ENCODE measurements around the gene ACER2.
"Not testable (repeated sequence)": the region's sequence is repeated elsewhere in the genome, so short reads cannot be mapped to it uniquely, and the experiment has no call there.

Gene ACER2

GRCh38 chr9:19431361-19432171 is 22.8 kb downstream of the ACER2 start:
- H3K4me1 ChIP-seq (ENCODE audit: control insufficient read depth, low read depth, low read length), result no peaks in the 10 kb centered on the region
- H3K9ac ChIP-seq (ENCODE audit: low read length), result no peak overlapping the region
- H3K4me3 ChIP-seq (ENCODE audit: low read length), result no peak overlapping the region
- peaks cover 11% of the 10 kb centered on the region for H3K36me3 ChIP-seq (ENCODE audit: control insufficient read depth, low read depth, low read length)
- no peaks in the 10 kb centered on the region for H3K27me3 ChIP-seq (ENCODE audit: control insufficient read depth, insufficient read depth, low read length)
- H3K27ac ChIP-seq (ENCODE audit: low read length), result no peak overlapping the region
- no peaks in the 10 kb centered on the region for H3K9me3 ChIP-seq (ENCODE audit: control insufficient read depth, low read depth, low read length)

DNA sequence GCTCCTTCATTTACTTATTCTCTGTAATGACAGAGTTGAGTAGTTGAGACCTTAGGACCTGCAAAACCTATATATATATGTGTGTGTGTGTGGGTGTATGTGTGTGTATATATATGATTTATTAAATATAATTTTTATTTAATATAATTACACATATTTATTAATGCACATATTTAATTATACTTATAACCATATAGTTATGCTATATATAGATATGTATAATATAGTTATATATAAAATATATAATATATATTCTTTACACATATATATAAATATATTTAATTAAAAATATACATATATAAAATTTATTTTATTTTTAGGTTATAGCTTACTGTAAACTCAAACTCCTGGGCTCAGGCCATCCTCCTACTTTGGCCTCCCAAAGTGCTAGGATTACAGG is 23.7 kb downstream of the ACER2 start:
- H3K4me1 ChIP-seq (ENCODE audit: control insufficient read depth, low read depth, low read length), result no peaks in the 10 kb centered on the region
- H3K36me3 ChIP-seq (ENCODE audit: control insufficient read depth, low read depth, low read length), result peaks cover 11% of the 10 kb centered on the region
- H3K9me3 ChIP-seq (ENCODE audit: control insufficient read depth, low read depth, low read length), result no peaks in the 10 kb centered on the region
- no peak overlapping the region for H3K27ac ChIP-seq (ENCODE audit: low read length)
- no peak overlapping the region for H3K4me3 ChIP-seq (ENCODE audit: low read length)
- no peaks in the 10 kb centered on the region for H3K27me3 ChIP-seq (ENCODE audit: control insufficient read depth, insufficient read depth, low read length)
- no peak overlapping the region for H3K9ac ChIP-seq (ENCODE audit: low read length)

- not testable (repeated sequence) for H3K4me3 ChIP-seq (ENCODE audit: low read length); H3K36me3 ChIP-seq (ENCODE audit: control insufficient read depth, low read depth, low read length); H3K9ac ChIP-seq (ENCODE audit: low read length); H3K4me1 ChIP-seq (ENCODE audit: control insufficient read depth, low read depth, low read length); H3K9me3 ChIP-seq (ENCODE audit: control insufficient read depth, low read depth, low read length); H3K27me3 ChIP-seq (ENCODE audit: control insufficient read depth, insufficient read depth, low read length); H3K27ac ChIP-seq (ENCODE audit: low read length)
Observed at GRCh38 chr9:19433729-19434128, 24.9 kb downstream of the ACER2 start.

DNA sequence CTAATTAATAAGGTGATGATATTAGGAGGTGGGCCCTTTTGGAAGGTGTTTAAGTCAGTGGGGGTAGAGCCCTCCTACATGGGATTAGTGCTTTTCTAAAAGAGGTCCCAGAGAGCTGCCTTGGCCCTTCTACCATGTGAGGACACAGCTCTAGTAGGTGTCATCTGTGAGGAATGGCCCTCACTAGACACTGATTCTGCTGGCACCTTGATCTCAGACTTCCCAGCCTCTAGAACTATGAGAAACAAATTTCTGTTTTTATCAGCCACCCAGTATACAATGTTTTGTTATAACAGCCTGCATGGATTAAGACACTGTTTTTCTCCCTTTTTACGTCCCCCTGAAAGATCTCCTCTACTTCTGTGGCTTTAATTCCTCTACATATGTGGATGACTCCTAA is 31.6 kb downstream of the ACER2 start:
- Histone ChIP-seq H3K36me3 (ENCODE audit: control insufficient read depth, low read depth, low read length) (peaks cover 3% of the 10 kb centered on the region), H3K4me1 (ENCODE audit: control insufficient read depth, low read depth, low read length) (peaks cover 13% of the 10 kb centered on the region), H3K4me3 (ENCODE audit: low read length) (no peak overlapping the region), H3K27me3 (ENCODE audit: control insufficient read depth, insufficient read depth, low read length) (no peaks in the 10 kb centered on the region), H3K9ac (ENCODE audit: low read length) (no peak overlapping the region), H3K9me3 (ENCODE audit: control insufficient read depth, low read depth, low read length) (no peaks in the 10 kb centered on the region), H3K27ac (ENCODE audit: low read length) (no peak overlapping the region)

DNA sequence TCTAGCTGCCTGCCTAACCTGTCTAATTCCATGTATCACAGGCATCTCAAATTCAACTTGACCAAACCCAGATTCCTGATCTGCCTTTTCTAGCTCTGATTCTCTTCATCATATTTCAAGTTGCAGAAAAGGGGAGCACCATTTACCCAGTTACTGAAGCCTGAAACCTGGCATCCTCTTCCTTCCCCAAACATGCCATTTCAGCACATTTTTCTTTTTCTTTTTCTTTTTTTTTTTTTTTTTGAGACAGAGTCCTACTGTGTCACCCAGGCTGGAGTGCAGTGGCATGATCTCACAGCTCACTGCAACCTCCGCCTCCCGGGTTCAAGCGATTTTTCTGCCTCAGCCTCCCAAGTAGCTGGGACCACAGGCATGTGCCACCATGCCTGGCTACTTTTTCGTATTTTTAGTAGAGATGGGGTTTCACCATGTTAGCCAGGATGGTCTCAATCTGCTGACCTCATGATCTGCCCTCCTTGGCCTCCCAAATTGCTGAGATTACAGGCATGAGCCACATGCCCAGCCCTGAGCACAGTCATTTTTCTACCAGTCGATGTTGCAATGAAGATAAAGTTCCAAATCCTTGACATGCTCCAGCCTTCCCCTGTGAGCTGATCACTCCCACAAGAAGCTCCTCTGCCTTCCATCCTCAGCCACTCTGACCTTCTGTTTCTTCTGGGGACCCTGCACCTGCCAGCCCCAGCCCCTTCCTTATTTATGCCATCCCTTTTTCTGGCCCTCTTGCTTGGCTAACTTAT is 32.2 kb downstream of the ACER2 start:
- no peak overlapping the region for H3K4me3 ChIP-seq (ENCODE audit: low read length)
- H3K27ac ChIP-seq (ENCODE audit: low read length), result no peak overlapping the region
- no peak overlapping the region for H3K9ac ChIP-seq (ENCODE audit: low read length)

GRCh38 chr9:19441730-19442129 is 32.9 kb downstream of the ACER2 start:
- Histone ChIP-seq H3K36me3 (ENCODE audit: control insufficient read depth, low read depth, low read length) (peaks cover 3% of the 10 kb centered on the region), H3K9me3 (ENCODE audit: control insufficient read depth, low read depth, low read length) (no peaks in the 10 kb centered on the region), H3K27ac (ENCODE audit: low read length) (no peak overlapping the region), H3K27me3 (ENCODE audit: control insufficient read depth, insufficient read depth, low read length) (no peaks in the 10 kb centered on the region), H3K4me1 (ENCODE audit: control insufficient read depth, low read depth, low read length) (peaks cover 26% of the 10 kb centered on the region), H3K4me3 (ENCODE audit: low read length) (no peak overlapping the region), H3K9ac (ENCODE audit: low read length) (no peak overlapping the region)

More for the DNA sequence above, 32.2 kb downstream of the ACER2 start:
- H3K27me3 ChIP-seq (ENCODE audit: control insufficient read depth, insufficient read depth, low read length), result no peaks in the 10 kb centered on the region
- H3K36me3 ChIP-seq (ENCODE audit: control insufficient read depth, low read depth, low read length), result peaks cover 3% of the 10 kb centered on the region
- H3K4me1 ChIP-seq (ENCODE audit: control insufficient read depth, low read depth, low read length), result peaks cover 19% of the 10 kb centered on the region
- H3K9me3 ChIP-seq (ENCODE audit: control insufficient read depth, low read depth, low read length), result no peaks in the 10 kb centered on the region

- Histone ChIP-seq H3K36me3 (ENCODE audit: control insufficient read depth, low read depth, low read length) (peaks cover 3% of the 10 kb centered on the region), H3K27ac (ENCODE audit: low read length) (no peak overlapping the region), H3K4me3 (ENCODE audit: low read length) (no peak overlapping the region), H3K9ac (ENCODE audit: low read length) (no peak overlapping the region), H3K27me3 (ENCODE audit: control insufficient read depth, insufficient read depth, low read length) (no peaks in the 10 kb centered on the region), H3K4me1 (ENCODE audit: control insufficient read depth, low read depth, low read length) (peaks cover 31% of the 10 kb centered on the region), H3K9me3 (ENCODE audit: control insufficient read depth, low read depth, low read length) (no peaks in the 10 kb centered on the region)
Observed at GRCh38 chr9:19442240-19442639, 33.4 kb downstream of the ACER2 start.

DNA sequence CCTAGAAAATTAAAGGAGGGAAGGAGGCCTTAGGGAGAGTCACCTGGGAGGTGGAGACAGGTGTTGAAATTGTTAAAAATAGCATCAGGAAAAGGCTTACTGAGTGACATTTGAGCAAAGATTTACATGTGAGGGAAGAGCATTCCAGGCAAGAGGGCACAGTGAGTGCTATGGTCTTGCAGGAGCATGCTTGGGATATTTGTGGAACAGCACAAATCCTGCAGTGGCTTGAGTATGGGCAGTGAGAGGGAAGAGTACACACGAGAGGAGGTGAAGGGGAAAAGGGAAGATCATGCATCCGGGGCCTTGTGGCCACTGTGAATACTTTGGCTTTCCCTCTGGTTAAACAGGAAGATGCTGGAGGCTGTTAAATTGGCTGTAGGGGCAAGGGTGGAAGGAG is 36.6 kb downstream of the ACER2 start:
- H3K27me3 ChIP-seq (ENCODE audit: control insufficient read depth, insufficient read depth, low read length), result no peaks in the 10 kb centered on the region
- H3K4me1 ChIP-seq (ENCODE audit: control insufficient read depth, low read depth, low read length), result peaks cover 37% of the 10 kb centered on the region
- peak overlapping the region; percentile 4 for H3K27ac ChIP-seq (ENCODE audit: low read length)
- H3K4me3 ChIP-seq (ENCODE audit: low read length), result no peak overlapping the region
- H3K36me3 ChIP-seq (ENCODE audit: control insufficient read depth, low read depth, low read length), result no peaks in the 10 kb centered on the region
- no peak overlapping the region for H3K9ac ChIP-seq (ENCODE audit: low read length)
- no peaks in the 10 kb centered on the region for H3K9me3 ChIP-seq (ENCODE audit: control insufficient read depth, low read depth, low read length)

- H3K4me3 ChIP-seq (ENCODE audit: low read length), result peak overlapping the region; percentile 22
- H3K9ac ChIP-seq (ENCODE audit: low read length), result no peak overlapping the region
- H3K36me3 ChIP-seq (ENCODE audit: control insufficient read depth, low read depth, low read length), result peaks cover under 1% of the 10 kb centered on the region
- no peaks in the 10 kb centered on the region for H3K9me3 ChIP-seq (ENCODE audit: control insufficient read depth, low read depth, low read length)
- peaks cover 37% of the 10 kb centered on the region for H3K4me1 ChIP-seq (ENCODE audit: control insufficient read depth, low read depth, low read length)
- H3K27ac ChIP-seq (ENCODE audit: low read length), result peak overlapping the region; percentile 25
- H3K27me3 ChIP-seq (ENCODE audit: control insufficient read depth, insufficient read depth, low read length), result no peaks in the 10 kb centered on the region
Observed at GRCh38 chr9:19446361-19446861, 37.6 kb downstream of the ACER2 start.

DNA sequence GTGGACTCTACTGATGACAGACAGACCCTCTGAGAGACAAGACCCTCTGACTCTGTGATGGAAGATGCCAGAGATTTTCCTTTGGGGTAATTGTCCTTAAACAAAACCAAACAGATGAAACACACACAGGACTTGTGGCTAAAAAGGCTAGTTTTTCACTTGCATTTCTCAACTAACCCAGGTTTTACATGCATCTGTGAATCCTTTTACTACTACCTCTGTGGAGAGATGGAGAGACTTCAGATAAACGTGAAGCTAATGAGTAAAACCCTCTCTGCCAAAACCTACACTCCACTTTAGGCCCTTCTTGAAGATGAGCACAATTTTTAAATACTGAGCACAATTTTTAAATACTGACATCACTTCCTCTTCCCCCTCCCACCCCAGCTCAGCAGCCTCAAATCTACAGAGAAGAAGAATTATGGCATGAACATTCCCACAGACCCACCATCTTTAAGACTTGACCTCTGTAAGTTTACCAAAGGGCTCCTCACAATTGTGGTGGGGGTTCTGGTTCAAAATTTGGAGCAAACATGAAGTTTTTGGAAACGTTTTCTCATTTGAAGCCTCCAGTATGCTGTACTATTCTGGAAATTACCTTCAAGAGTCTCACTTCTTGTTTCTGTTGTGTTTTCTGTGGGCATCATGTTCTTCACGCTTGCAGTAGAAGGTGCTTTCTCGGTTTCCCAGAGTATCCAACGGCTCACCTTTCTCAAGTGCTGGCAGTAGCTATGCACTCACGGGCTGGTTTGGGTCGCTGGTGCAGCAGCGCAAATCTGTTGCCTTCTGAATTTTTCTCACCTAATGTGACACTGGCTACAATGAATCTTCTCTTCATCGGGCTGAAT is 42.7 kb downstream of the ACER2 start:
- Histone ChIP-seq H3K4me1 (ENCODE audit: control insufficient read depth, low read depth, low read length) (peaks cover 20% of the 10 kb centered on the region), H3K9ac (ENCODE audit: low read length) (no peak overlapping the region), H3K36me3 (ENCODE audit: control insufficient read depth, low read depth, low read length) (peaks cover 7% of the 10 kb centered on the region), H3K9me3 (ENCODE audit: control insufficient read depth, low read depth, low read length) (no peaks in the 10 kb centered on the region), H3K27me3 (ENCODE audit: control insufficient read depth, insufficient read depth, low read length) (no peaks in the 10 kb centered on the region), H3K4me3 (ENCODE audit: low read length) (no peak overlapping the region), H3K27ac (ENCODE audit: low read length) (no peak overlapping the region)

DNA sequence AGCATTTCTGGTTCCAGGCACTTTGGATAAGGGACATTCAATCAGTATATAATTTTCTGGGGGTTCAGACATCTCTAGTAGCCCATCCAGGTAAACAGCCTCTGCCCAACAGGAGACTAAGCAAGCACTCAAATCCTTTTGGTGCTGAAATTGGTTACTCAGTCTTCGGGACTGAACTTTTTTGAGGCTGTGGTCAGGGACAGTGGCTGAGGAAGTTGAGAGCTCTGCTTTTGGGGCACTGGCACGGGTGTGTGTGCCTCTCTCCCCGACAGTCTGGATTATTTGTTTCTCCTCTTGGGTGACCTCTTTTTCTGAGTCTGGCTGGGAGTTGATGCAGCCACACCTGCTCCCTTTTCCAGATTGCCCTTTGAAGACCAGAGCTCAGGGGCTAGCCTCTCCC is 47.6 kb downstream of the ACER2 start:
- no peaks in the 10 kb centered on the region for H3K9me3 ChIP-seq (ENCODE audit: control insufficient read depth, low read depth, low read length)
- no peak overlapping the region for H3K4me3 ChIP-seq (ENCODE audit: low read length)
- no peak overlapping the region for H3K27ac ChIP-seq (ENCODE audit: low read length)
- H3K4me1 ChIP-seq (ENCODE audit: control insufficient read depth, low read depth, low read length), result peaks cover 16% of the 10 kb centered on the region
- peaks cover 7% of the 10 kb centered on the region for H3K36me3 ChIP-seq (ENCODE audit: control insufficient read depth, low read depth, low read length)
- no peaks in the 10 kb centered on the region for H3K27me3 ChIP-seq (ENCODE audit: control insufficient read depth, insufficient read depth, low read length)
- H3K9ac ChIP-seq (ENCODE audit: low read length), result peak overlapping the region; percentile 53
